Skin of body (tissue), 2 donors: Measurements from ENCODE around the gene FAM163B. TPM values are rescaled to one million over a fixed set of nuclear protein-coding genes. Genes with fewer than 3 reads are reported as not detected.

Experiments used
- DNase-seq: peaks from one replicate; lab custom pipeline; 2025; lab: John Stamatoyannopoulos, UW
- total RNA-seq: library from RNA; depleted of rRNA; stranded (reverse); fragments of >200 nt; gene quantifications from one replicate; pipeline ENCODE4 v1.2.3, GENCODE V29; 2014

FAM163B gene
- total RNA-seq, 1 donor from 2014 or later, result not detected

- peak; percentile 61 for DNase-seq
Measured at GRCh38 chr9:133551446-133551845, 57.7 kb downstream of the FAM163B start.

GRCh38 chr9:133547116-133547515 is 62.1 kb downstream of the FAM163B start:
- no peak for DNase-seq

GRCh38 chr9:133546287-133546680 is 62.9 kb downstream of the FAM163B start:
- no peak for DNase-seq

GRCh38 chr9:133545494-133546286 is 63.5 kb downstream of the FAM163B start:
- no peak for DNase-seq

GRCh38 chr9:133543772-133544467 is 65.3 kb downstream of the FAM163B start:
- DNase-seq, result no peak

- DNase-seq, result no peak
Measured at GRCh38 chr9:133542002-133542401, 67.2 kb downstream of the FAM163B start.

GRCh38 chr9:133540698-133541025 is 68.5 kb downstream of the FAM163B start:
- DNase-seq, result no peak

GRCh38 chr9:133539991-133540697 is 69.0 kb downstream of the FAM163B start:
- DNase-seq, result no peak

GRCh38 chr9:133538851-133539833 is 70.0 kb downstream of the FAM163B start:
- DNase-seq, result no peak

GRCh38 chr9:133538176-133538575 is 71.0 kb downstream of the FAM163B start:
- no peak for DNase-seq

GRCh38 chr9:133537257-133537656 is 71.9 kb downstream of the FAM163B start:
- DNase-seq, result no peak

GRCh38 chr9:133536536-133536935 is 72.7 kb downstream of the FAM163B start:
- DNase-seq, result no peak

- no peak for DNase-seq
Measured at GRCh38 chr9:133536080-133536479, 73.1 kb downstream of the FAM163B start.

- no peak for DNase-seq
Measured at GRCh38 chr9:133535306-133535877, 73.8 kb downstream of the FAM163B start.

GRCh38 chr9:133534346-133535291 is 74.6 kb downstream of the FAM163B start, which contains the start of gene ADAMTSL2:
Gene ADAMTSL2, plus strand, starts transcription at chr9:133534704. Its CDS starts 2,009 bp downstream, at chr9:133536713.
- peak; percentile 31 for DNase-seq

- DNase-seq, result no peak
Measured at GRCh38 chr9:133533857-133534256, 75.3 kb downstream of the FAM163B start.

GRCh38 chr9:133532937-133533668 is 76.1 kb downstream of the FAM163B start:
- no peak for DNase-seq

GRCh38 chr9:133531293-133531692 is 77.9 kb downstream of the FAM163B start:
- DNase-seq, result no peak

- DNase-seq, result no peak
Measured at GRCh38 chr9:133529874-133530273, 79.3 kb downstream of the FAM163B start.
